NT2/D1 (cell line): ENCODE results near the gene C8A.

ENCODE experiments used
- DNase-seq: peaks from one replicate; pipeline ENCODE4 v3.0.0-alpha.2; 2011; ENCODE audit warnings: low read depth, low spot score
- H3K27me3 ChIP-seq: 2 replicates; pipeline ENCODE4 v1.6.0; 2011; ENCODE audit warnings: mild to moderate bottlenecking; ENCODE audit not compliant: insufficient read length, insufficient read depth
- H3K36me3 ChIP-seq: 2 replicates; pipeline ENCODE4 v1.6.1; 2011; ENCODE audit warnings: mild to moderate bottlenecking, low read length, mixed read lengths; ENCODE audit not compliant: insufficient read depth, insufficient read length
- H3K4me1 ChIP-seq: 2 replicates; pipeline ENCODE4 v1.5.1; 2011; ENCODE audit not compliant: insufficient read depth, insufficient read length
- H3K4me3 ChIP-seq: 2 replicates; pipeline ENCODE4 v1.5.1; 2011; ENCODE audit warnings: low read depth; ENCODE audit not compliant: insufficient read length
- H3K9ac ChIP-seq: 2 replicates; pipeline ENCODE4 v1.6.0; 2011; ENCODE audit warnings: low read depth; ENCODE audit not compliant: insufficient read length
- H3K9me3 ChIP-seq: 2 replicates; pipeline ENCODE4 v1.5.1; 2011; ENCODE audit warnings: mild to moderate bottlenecking, low read length; ENCODE audit not compliant: insufficient read depth
- SUZ12 ChIP-seq: IDR thresholded peaks from 2 replicates; pipeline ENCODE4 v1.6.1; 2011; ENCODE audit not compliant: insufficient read length, insufficient read depth; ENCODE audit errors: extremely low read depth
- YY1 ChIP-seq: IDR thresholded peaks from 2 replicates; pipeline ENCODE4 v1.6.1; 2011; ENCODE audit not compliant: insufficient read length, insufficient read depth
- ZNF274 ChIP-seq: IDR thresholded peaks from 2 replicates; pipeline ENCODE4 v1.6.1; 2011; ENCODE audit warnings: mild to moderate bottlenecking, low read depth, low read length

Gene C8A

GRCh38 chr1:56852476-56852875 lies 2.1 kb upstream of the C8A start:
- Histone ChIP-seq H3K4me1 (no peaks in the 10 kb centered on the region), H3K36me3 (no peaks in the 10 kb centered on the region)

GRCh38 chr1:56855190-56855589 lies 593 bp downstream of the C8A start:
- Histone ChIP-seq H3K4me1 (no peaks in the 10 kb centered on the region), H3K27me3 (no peaks in the 10 kb centered on the region), H3K36me3 (no peaks in the 10 kb centered on the region), H3K9me3 (no peaks in the 10 kb centered on the region), H3K4me3 (no peak overlapping the region), H3K9ac (no peak overlapping the region)
- TF ChIP-seq ZNF274, result no peak
- no peak for TF ChIP-seq YY1
- no peak for TF ChIP-seq SUZ12
- no peak for DNase-seq

More at GRCh38 chr1:56852476-56852875, 2.1 kb upstream of the C8A start:
- H3K9ac ChIP-seq, result no peak overlapping the region
- H3K9me3 ChIP-seq, result no peaks in the 10 kb centered on the region
- no peak for TF ChIP-seq ZNF274
- TF ChIP-seq YY1, result no peak
- no peak for TF ChIP-seq SUZ12
- no peak overlapping the region for H3K4me3 ChIP-seq
- no peak for DNase-seq
- H3K27me3 ChIP-seq, result no peaks in the 10 kb centered on the region

- H3K9ac ChIP-seq, result no peak overlapping the region
- TF ChIP-seq ZNF274 (no peak), YY1 (no peak), SUZ12 (no peak)
- H3K27me3 ChIP-seq, result no peaks in the 10 kb centered on the region
- no peaks in the 10 kb centered on the region for H3K4me1 ChIP-seq
- H3K4me3 ChIP-seq, result no peak overlapping the region
- no peaks in the 10 kb centered on the region for H3K9me3 ChIP-seq
- no peak for DNase-seq
- H3K36me3 ChIP-seq, result no peaks in the 10 kb centered on the region
Observed at GRCh38 chr1:56856186-56856585, 1.6 kb downstream of the C8A start.

- Histone ChIP-seq H3K4me1 (no peaks in the 10 kb centered on the region), H3K9ac (no peak overlapping the region), H3K27me3 (no peaks in the 10 kb centered on the region), H3K36me3 (no peaks in the 10 kb centered on the region), H3K4me3 (no peak overlapping the region), H3K9me3 (no peaks in the 10 kb centered on the region)
- no peak for DNase-seq
- TF ChIP-seq YY1, result no peak
- no peak for TF ChIP-seq ZNF274
- no peak for TF ChIP-seq SUZ12
Observed at GRCh38 chr1:56859287-56859686, 4.7 kb downstream of the C8A start.

- TF ChIP-seq ZNF274 (no peak), SUZ12 (no peak), YY1 (no peak)
- H3K4me3 ChIP-seq, result no peak overlapping the region
- H3K9ac ChIP-seq, result no peak overlapping the region
- no peaks in the 10 kb centered on the region for H3K36me3 ChIP-seq
- no peak for DNase-seq
- H3K27me3 ChIP-seq, result no peaks in the 10 kb centered on the region
- no peaks in the 10 kb centered on the region for H3K4me1 ChIP-seq
- no peaks in the 10 kb centered on the region for H3K9me3 ChIP-seq
Observed at GRCh38 chr1:56863265-56863992, 8.8 kb downstream of the C8A start.

GRCh38 chr1:56864430-56864829 lies 9.8 kb downstream of the C8A start:
- no peak for TF ChIP-seq SUZ12
- no peak for TF ChIP-seq ZNF274
- no peak for TF ChIP-seq YY1
- no peak overlapping the region for H3K9ac ChIP-seq
- no peaks in the 10 kb centered on the region for H3K36me3 ChIP-seq
- H3K9me3 ChIP-seq, result no peaks in the 10 kb centered on the region
- no peaks in the 10 kb centered on the region for H3K4me1 ChIP-seq
- no peaks in the 10 kb centered on the region for H3K27me3 ChIP-seq
- H3K4me3 ChIP-seq, result no peak overlapping the region
- DNase-seq, result no peak

GRCh38 chr1:56866656-56867055 lies 12.1 kb downstream of the C8A start:
- no peaks in the 10 kb centered on the region for H3K36me3 ChIP-seq
- no peak overlapping the region for H3K4me3 ChIP-seq
- no peaks in the 10 kb centered on the region for H3K4me1 ChIP-seq
- TF ChIP-seq SUZ12 (no peak), YY1 (no peak), ZNF274 (no peak)
- DNase-seq, result no peak
- H3K27me3 ChIP-seq, result no peaks in the 10 kb centered on the region
- H3K9me3 ChIP-seq, result no peaks in the 10 kb centered on the region
- no peak overlapping the region for H3K9ac ChIP-seq

GRCh38 chr1:56867491-56867890 lies 12.9 kb downstream of the C8A start:
- H3K4me1 ChIP-seq, result no peaks in the 10 kb centered on the region
- H3K9ac ChIP-seq, result no peak overlapping the region
- no peaks in the 10 kb centered on the region for H3K36me3 ChIP-seq
- no peaks in the 10 kb centered on the region for H3K9me3 ChIP-seq
- no peak for DNase-seq
- TF ChIP-seq YY1 (no peak), ZNF274 (no peak), SUZ12 (no peak)
- no peak overlapping the region for H3K4me3 ChIP-seq
- no peaks in the 10 kb centered on the region for H3K27me3 ChIP-seq
